ENCODE results near the gene TRPC3.

The TRPC3 gene

GRCh38 chr4:121989715-121990114 is 37.9 kb upstream of the TRPC3 start:
- no peak for TF ChIP-seq CTCF (conservative IDR thresholded peaks at IDR 0.05; ENCODE audit: control insufficient read depth, insufficient read depth, low read depth, low read length)
- no peak overlapping the region for H3K4me3 ChIP-seq (ENCODE audit: control insufficient read depth, low read depth, low read length)
- peak; percentile 89 for DNase-seq (ENCODE audit: low read depth)

- TF ChIP-seq CTCF (conservative IDR thresholded peaks at IDR 0.05; ENCODE audit: control insufficient read depth, insufficient read depth, low read depth, low read length), result no peak
- no peak for DNase-seq (ENCODE audit: low read depth)
- H3K4me3 ChIP-seq (ENCODE audit: control insufficient read depth, low read depth, low read length), result no peak overlapping the region
Measured at GRCh38 chr4:121988950-121989349, 37.1 kb upstream of the TRPC3 start.

GRCh38 chr4:121980643-121981042 is 28.8 kb upstream of the TRPC3 start:
- no peak for TF ChIP-seq CTCF (conservative IDR thresholded peaks at IDR 0.05; ENCODE audit: control insufficient read depth, insufficient read depth, low read depth, low read length)
- no peak overlapping the region for H3K4me3 ChIP-seq (ENCODE audit: control insufficient read depth, low read depth, low read length)
- peak; percentile 55 for DNase-seq (ENCODE audit: low read depth)

GRCh38 chr4:121978172-121978516 is 26.3 kb upstream of the TRPC3 start:
- no peak overlapping the region for H3K4me3 ChIP-seq (ENCODE audit: control insufficient read depth, low read depth, low read length)
- TF ChIP-seq CTCF (conservative IDR thresholded peaks at IDR 0.05; ENCODE audit: control insufficient read depth, insufficient read depth, low read depth, low read length), result no peak
- DNase-seq (ENCODE audit: low read depth), result no peak

- DNase-seq (ENCODE audit: low read depth), result no peak
- no peak overlapping the region for H3K4me3 ChIP-seq (ENCODE audit: control insufficient read depth, low read depth, low read length)
Measured at GRCh38 chr4:121977251-121978171, 25.7 kb upstream of the TRPC3 start.

GRCh38 chr4:121975784-121976183 is 23.9 kb upstream of the TRPC3 start:
- TF ChIP-seq CTCF (conservative IDR thresholded peaks at IDR 0.05; ENCODE audit: control insufficient read depth, insufficient read depth, low read depth, low read length), result no peak
- H3K4me3 ChIP-seq (ENCODE audit: control insufficient read depth, low read depth, low read length), result no peak overlapping the region
- DNase-seq (ENCODE audit: low read depth), result no peak

More at GRCh38 chr4:121977251-121978171, 25.7 kb upstream of the TRPC3 start:
- no peak for TF ChIP-seq CTCF (conservative IDR thresholded peaks at IDR 0.05; ENCODE audit: control insufficient read depth, insufficient read depth, low read depth, low read length)
